Stimulated activated CD4-positive, alpha-beta T cell treated with anti-CD3 and anti-CD28 coated beads, Interleukin-12 subunit alpha, Interleukin-12 subunit beta, amount 100 ng/mL, for 48 hours (primary cell): ENCODE measurements around the gene PTPRQ.

Experiments
- DNase-seq, 3 donors: peaks; one replicate each; pipeline ENCODE4 v3.0.0-alpha.2; 2020; ENCODE audit warnings: low read depth in 2 of 3, low spot score in 1 of 3

The PTPRQ gene

GRCh38 chr12:80717856-80718255, 273.8 kb downstream of the PTPRQ start:
- no peak for DNase-seq

DNA sequence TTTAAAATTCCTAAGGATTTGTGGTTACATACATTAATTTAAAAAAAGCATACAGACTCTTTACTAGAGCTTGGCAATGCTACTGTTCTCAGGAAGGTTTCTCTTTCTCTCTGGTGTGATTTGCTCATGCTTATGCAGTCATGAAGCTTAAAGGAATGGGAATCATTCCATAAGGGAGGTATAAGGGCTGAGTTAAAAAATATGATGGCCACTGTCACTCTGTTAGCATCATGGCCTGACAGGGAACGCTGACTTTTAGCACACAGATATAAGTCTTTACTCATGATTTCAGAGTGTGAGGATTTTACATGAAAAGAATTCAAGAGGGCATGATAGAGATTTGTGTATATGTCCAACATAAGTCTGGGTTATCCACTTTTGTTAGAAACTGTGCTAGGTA, 276.5 kb downstream of the PTPRQ start:
- DNase-seq, result no peak

- no peak for DNase-seq
Observed at GRCh38 chr12:80721326-80721725, 277.3 kb downstream of the PTPRQ start.
